ENCODE results near the gene RBBP7. TPM values are rescaled to one million over a fixed set of nuclear protein-coding genes. Genes with fewer than 3 reads are reported as not detected.
"Not testable (repeated sequence)": the region's sequence is repeated elsewhere in the genome, so short reads cannot be mapped to it uniquely, and the experiment has no call there.

RBBP7 gene
- total RNA-seq, 1 donor from 2014 or later, result 101 TPM

- no peak for DNase-seq
Measured at GRCh38 chrX:16862829-16863228, 7.3 kb downstream of the RBBP7 start.

- no peak for DNase-seq
Measured at GRCh38 chrX:16856744-16857143, 13.4 kb downstream of the RBBP7 start.

GRCh38 chrX:16856076-16856404 lies 14.1 kb downstream of the RBBP7 start:
- not testable (repeated sequence) for DNase-seq

- DNase-seq, result no peak
Measured at GRCh38 chrX:16855363-16856075, 14.6 kb downstream of the RBBP7 start.

GRCh38 chrX:16853537-16853936 lies 16.6 kb downstream of the RBBP7 start:
- no peak for DNase-seq

- no peak for DNase-seq
Measured at GRCh38 chrX:16852617-16853179, 17.5 kb downstream of the RBBP7 start.

GRCh38 chrX:16851827-16852226 lies 18.3 kb downstream of the RBBP7 start:
- DNase-seq, result no peak

GRCh38 chrX:16851421-16851820 lies 18.7 kb downstream of the RBBP7 start:
- DNase-seq, result peak; percentile 7

- DNase-seq, result no peak
Measured at GRCh38 chrX:16848541-16848940, 21.6 kb downstream of the RBBP7 start.

- DNase-seq, result no peak
Measured at GRCh38 chrX:16845686-16846085, 24.5 kb downstream of the RBBP7 start.

GRCh38 chrX:16843208-16843909 lies 26.8 kb downstream of the RBBP7 start:
- no peak for DNase-seq

- no peak for DNase-seq
Measured at GRCh38 chrX:16842684-16843083, 27.5 kb downstream of the RBBP7 start.

GRCh38 chrX:16839852-16840460 lies 30.2 kb downstream of the RBBP7 start:
- peak; percentile 29 for DNase-seq

GRCh38 chrX:16839219-16839851 lies 30.8 kb downstream of the RBBP7 start:
- DNase-seq, result peak; percentile 53

- DNase-seq, result peak; percentile 29
Measured at GRCh38 chrX:16838202-16839066, 31.7 kb downstream of the RBBP7 start.

GRCh38 chrX:16836371-16836770 lies 33.8 kb downstream of the RBBP7 start:
- DNase-seq, result peak; percentile 18

- DNase-seq, result no peak
Measured at GRCh38 chrX:16834806-16835205, 35.4 kb downstream of the RBBP7 start.

- DNase-seq, result no peak
Measured at GRCh38 chrX:16832301-16832700, 37.9 kb downstream of the RBBP7 start.

GRCh38 chrX:16828124-16828908 lies 41.8 kb downstream of the RBBP7 start:
- peak; percentile 43 for DNase-seq

- no peak for DNase-seq
Measured at GRCh38 chrX:16827225-16827624, 42.9 kb downstream of the RBBP7 start.

GRCh38 chrX:16826207-16826606 lies 44.0 kb downstream of the RBBP7 start:
- DNase-seq, result peak; percentile 38

Data from tongue (tissue), 2 donors.